ENCODE data around the gene MCUB. TPM values are rescaled to one million over a fixed set of nuclear protein-coding genes. Genes with fewer than 3 reads are reported as not detected.
"Not testable (repeated sequence)": the region's sequence is repeated elsewhere in the genome, so short reads cannot be mapped to it uniquely, and the experiment has no call there.

MCUB gene
- total RNA-seq, 1 donor from 2014 or later = 5.7 TPM

DNA sequence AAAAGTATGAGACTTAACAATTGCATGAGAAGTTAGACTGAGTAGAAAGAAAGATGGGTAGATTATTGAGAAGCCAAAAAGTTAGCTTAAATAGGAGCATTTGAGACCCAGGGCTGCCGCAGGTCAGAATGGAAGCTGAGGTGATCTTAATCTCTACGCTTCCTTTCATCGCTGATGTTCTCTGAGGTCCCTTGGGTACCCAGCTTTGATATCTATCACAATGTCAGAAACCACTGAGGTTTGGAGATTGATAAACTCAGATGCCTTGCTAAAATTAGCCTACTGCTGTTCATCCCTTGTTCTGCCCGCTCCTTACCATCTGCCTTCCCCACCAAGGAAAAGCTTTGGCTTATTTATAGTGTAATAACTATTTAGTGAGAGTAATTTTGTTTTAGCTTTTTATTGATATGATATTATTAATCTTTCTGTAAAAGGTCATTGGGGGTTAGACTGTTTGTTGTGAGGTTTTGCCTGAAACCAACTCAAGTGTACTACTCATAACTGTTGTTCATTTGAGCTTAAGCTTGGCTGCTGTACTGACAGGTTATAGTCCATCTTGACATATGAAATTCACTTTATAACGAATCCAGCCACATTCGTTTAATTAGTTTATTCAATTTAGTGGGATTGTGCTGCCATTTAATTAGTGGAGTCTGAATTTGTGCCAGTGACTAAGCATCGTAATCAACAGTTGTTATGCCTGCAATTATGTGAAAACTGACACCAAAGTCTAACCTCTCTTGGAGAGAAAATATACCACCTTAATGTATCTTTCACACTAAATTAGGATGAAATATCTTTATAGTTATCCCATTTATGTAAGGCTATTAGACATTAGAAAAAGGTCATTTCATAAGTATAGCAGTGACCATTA is 15.1 kb downstream of the MCUB start:
- no peaks in the 10 kb centered on the region for H3K36me3 ChIP-seq (ENCODE audit: control insufficient read depth in 3 of 3, insufficient read depth in 3 of 3, low read length in 3 of 3)
- no peaks in the 10 kb centered on the region for H3K4me1 ChIP-seq (ENCODE audit: control insufficient read depth in 3 of 3, insufficient read depth in 3 of 3, low read length in 3 of 3)
- H3K27me3 ChIP-seq (ENCODE audit: control insufficient read depth in 3 of 3, insufficient read depth in 3 of 3, low read length in 3 of 3) = no peaks in the 10 kb centered on the region
- H3K9ac ChIP-seq (ENCODE audit: low read depth in 1 of 3, low read length in 3 of 3) = no peak overlapping the region
- no peak overlapping the region for H3K27ac ChIP-seq (ENCODE audit: low read depth, low read length)
- no peak overlapping the region for H3K4me3 ChIP-seq (ENCODE audit: low read length in 3 of 3)
- H3K9me3 ChIP-seq (ENCODE audit: control insufficient read depth in 3 of 3, low read length in 3 of 3) = no peaks in the 10 kb centered on the region

DNA sequence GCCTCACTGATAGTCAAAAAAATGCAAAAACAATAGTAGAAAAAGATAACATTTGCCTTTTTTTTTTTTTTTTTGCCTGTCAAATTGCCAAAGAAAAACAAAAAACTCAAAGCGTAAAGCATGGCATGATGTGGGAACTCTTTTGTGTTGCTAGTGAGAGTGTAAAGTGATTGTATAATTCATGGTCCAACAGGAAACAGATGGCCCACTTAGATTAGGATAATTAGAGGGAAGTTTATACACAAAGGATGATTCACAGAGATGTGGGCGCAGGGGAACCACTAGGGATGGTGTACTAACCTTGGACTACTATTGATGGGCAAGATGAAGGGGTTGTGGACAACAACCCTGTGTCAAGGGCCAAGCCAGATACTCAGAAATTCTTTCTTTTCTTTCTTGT is 16.4 kb downstream of the MCUB start:
- Histone ChIP-seq H3K4me3 (ENCODE audit: low read length in 3 of 3) (no peak overlapping the region), H3K9ac (ENCODE audit: low read depth in 1 of 3, low read length in 3 of 3) (no peak overlapping the region), H3K27me3 (ENCODE audit: control insufficient read depth in 3 of 3, insufficient read depth in 3 of 3, low read length in 3 of 3) (no peaks in the 10 kb centered on the region), H3K4me1 (ENCODE audit: control insufficient read depth in 3 of 3, insufficient read depth in 3 of 3, low read length in 3 of 3) (no peaks in the 10 kb centered on the region), H3K27ac (ENCODE audit: low read depth, low read length) (no peak overlapping the region), H3K36me3 (ENCODE audit: control insufficient read depth in 3 of 3, insufficient read depth in 3 of 3, low read length in 3 of 3) (no peaks in the 10 kb centered on the region), H3K9me3 (ENCODE audit: control insufficient read depth in 3 of 3, low read length in 3 of 3) (no peaks in the 10 kb centered on the region)

DNA sequence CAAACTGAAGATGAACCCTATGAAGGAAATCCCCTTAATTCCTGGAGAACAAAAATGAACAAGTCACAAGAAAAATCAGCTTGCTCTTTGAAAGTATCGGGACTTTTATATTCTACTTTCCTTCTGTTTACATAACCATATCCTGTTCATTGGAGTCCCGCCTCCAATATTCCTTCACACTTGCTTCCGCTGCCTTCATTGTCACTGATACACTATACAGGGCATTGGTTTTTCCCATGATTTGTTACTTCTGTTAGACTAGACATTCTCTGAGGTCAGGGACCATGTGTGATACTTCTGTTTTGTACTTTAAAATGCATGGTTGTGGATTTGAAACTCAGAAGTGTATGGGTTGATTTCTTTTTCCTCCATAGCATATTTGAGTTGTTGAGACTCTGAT is 18.8 kb downstream of the MCUB start:
- Histone ChIP-seq H3K27me3 (ENCODE audit: control insufficient read depth in 3 of 3, insufficient read depth in 3 of 3, low read length in 3 of 3) (no peaks in the 10 kb centered on the region), H3K9me3 (ENCODE audit: control insufficient read depth in 3 of 3, low read length in 3 of 3) (no peaks in the 10 kb centered on the region), H3K4me1 (ENCODE audit: control insufficient read depth in 3 of 3, insufficient read depth in 3 of 3, low read length in 3 of 3) (no peaks in the 10 kb centered on the region), H3K36me3 (ENCODE audit: control insufficient read depth in 3 of 3, insufficient read depth in 3 of 3, low read length in 3 of 3) (no peaks in the 10 kb centered on the region), H3K9ac (ENCODE audit: low read depth in 1 of 3, low read length in 3 of 3) (no peak overlapping the region), H3K4me3 (ENCODE audit: low read length in 3 of 3) (no peak overlapping the region), H3K27ac (ENCODE audit: low read depth, low read length) (no peak overlapping the region)

DNA sequence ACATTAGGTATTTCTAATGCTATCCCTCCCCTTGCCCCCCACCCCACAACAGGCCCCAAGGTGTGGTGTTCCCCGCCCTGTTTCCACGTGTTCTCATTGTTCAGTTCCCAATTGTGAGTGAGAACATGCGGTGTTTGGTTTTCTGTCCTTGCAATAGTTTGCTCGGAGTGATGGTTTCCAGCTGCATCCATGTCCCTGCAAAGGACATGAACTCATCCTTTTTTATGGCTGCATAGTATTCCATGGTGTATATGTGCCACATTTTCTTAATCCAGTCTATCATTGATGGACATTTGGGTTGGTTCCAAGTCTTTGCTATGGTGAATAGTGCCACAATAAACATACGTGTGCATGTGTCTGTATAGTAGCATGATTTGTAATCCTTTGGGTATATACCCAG is 20.0 kb downstream of the MCUB start:
- H3K9me3 ChIP-seq (ENCODE audit: control insufficient read depth in 3 of 3, low read length in 3 of 3); H3K4me1 ChIP-seq (ENCODE audit: control insufficient read depth in 3 of 3, insufficient read depth in 3 of 3, low read length in 3 of 3); H3K36me3 ChIP-seq (ENCODE audit: control insufficient read depth in 3 of 3, insufficient read depth in 3 of 3, low read length in 3 of 3); H3K27ac ChIP-seq (ENCODE audit: low read depth, low read length); H3K9ac ChIP-seq (ENCODE audit: low read depth in 1 of 3, low read length in 3 of 3); H3K4me3 ChIP-seq (ENCODE audit: low read length in 3 of 3); H3K27me3 ChIP-seq (ENCODE audit: control insufficient read depth in 3 of 3, insufficient read depth in 3 of 3, low read length in 3 of 3): not testable (repeated sequence)

DNA sequence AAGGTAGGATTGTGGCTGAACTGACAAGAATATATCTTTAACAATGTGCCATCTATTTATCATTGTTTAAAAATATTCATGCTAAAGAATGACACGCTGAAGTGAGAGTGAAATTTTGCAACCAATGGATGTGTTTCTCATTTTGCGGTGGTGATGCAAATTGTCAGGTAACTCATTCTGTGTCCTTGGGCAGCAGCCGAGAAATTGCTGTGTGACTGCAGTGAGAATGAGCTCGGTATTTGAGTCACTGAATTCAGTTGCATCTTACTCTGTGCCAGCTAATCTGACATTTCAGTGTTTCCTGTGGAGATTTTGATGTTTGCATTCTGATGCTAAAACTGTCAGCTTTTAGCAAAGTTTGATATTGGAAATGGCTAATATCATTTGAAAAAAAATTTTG is 28.1 kb downstream of the MCUB start:
- Histone ChIP-seq H3K4me1 (ENCODE audit: control insufficient read depth in 3 of 3, insufficient read depth in 3 of 3, low read length in 3 of 3) (no peaks in the 10 kb centered on the region), H3K36me3 (ENCODE audit: control insufficient read depth in 3 of 3, insufficient read depth in 3 of 3, low read length in 3 of 3) (no peaks in the 10 kb centered on the region), H3K9ac (ENCODE audit: low read depth in 1 of 3, low read length in 3 of 3) (no peak overlapping the region), H3K4me3 (ENCODE audit: low read length in 3 of 3) (no peak overlapping the region), H3K27me3 (ENCODE audit: control insufficient read depth in 3 of 3, insufficient read depth in 3 of 3, low read length in 3 of 3) (no peaks in the 10 kb centered on the region), H3K9me3 (ENCODE audit: control insufficient read depth in 3 of 3, low read length in 3 of 3) (no peaks in the 10 kb centered on the region), H3K27ac (ENCODE audit: low read depth, low read length) (no peak overlapping the region)

GRCh38 chr4:109589119-109589518 is 29.1 kb downstream of the MCUB start:
- Histone ChIP-seq H3K4me1 (ENCODE audit: control insufficient read depth in 3 of 3, insufficient read depth in 3 of 3, low read length in 3 of 3) (no peaks in the 10 kb centered on the region), H3K27ac (ENCODE audit: low read depth, low read length) (no peak overlapping the region)

GRCh38 chr4:109589605-109590004 is 29.6 kb downstream of the MCUB start:
- Histone ChIP-seq H3K27me3 (ENCODE audit: control insufficient read depth in 3 of 3, insufficient read depth in 3 of 3, low read length in 3 of 3) (no peaks in the 10 kb centered on the region), H3K4me3 (ENCODE audit: low read length in 3 of 3) (no peak overlapping the region), H3K36me3 (ENCODE audit: control insufficient read depth in 3 of 3, insufficient read depth in 3 of 3, low read length in 3 of 3) (no peaks in the 10 kb centered on the region), H3K27ac (ENCODE audit: low read depth, low read length) (no peak overlapping the region), H3K9ac (ENCODE audit: low read depth in 1 of 3, low read length in 3 of 3) (no peak overlapping the region), H3K9me3 (ENCODE audit: control insufficient read depth in 3 of 3, low read length in 3 of 3) (no peaks in the 10 kb centered on the region), H3K4me1 (ENCODE audit: control insufficient read depth in 3 of 3, insufficient read depth in 3 of 3, low read length in 3 of 3) (no peaks in the 10 kb centered on the region)

More at GRCh38 chr4:109589119-109589518, 29.1 kb downstream of the MCUB start:
- Histone ChIP-seq H3K9ac (ENCODE audit: low read depth in 1 of 3, low read length in 3 of 3) (no peak overlapping the region), H3K9me3 (ENCODE audit: control insufficient read depth in 3 of 3, low read length in 3 of 3) (no peaks in the 10 kb centered on the region), H3K4me3 (ENCODE audit: low read length in 3 of 3) (no peak overlapping the region), H3K36me3 (ENCODE audit: control insufficient read depth in 3 of 3, insufficient read depth in 3 of 3, low read length in 3 of 3) (no peaks in the 10 kb centered on the region), H3K27me3 (ENCODE audit: control insufficient read depth in 3 of 3, insufficient read depth in 3 of 3, low read length in 3 of 3) (no peaks in the 10 kb centered on the region)

DNA sequence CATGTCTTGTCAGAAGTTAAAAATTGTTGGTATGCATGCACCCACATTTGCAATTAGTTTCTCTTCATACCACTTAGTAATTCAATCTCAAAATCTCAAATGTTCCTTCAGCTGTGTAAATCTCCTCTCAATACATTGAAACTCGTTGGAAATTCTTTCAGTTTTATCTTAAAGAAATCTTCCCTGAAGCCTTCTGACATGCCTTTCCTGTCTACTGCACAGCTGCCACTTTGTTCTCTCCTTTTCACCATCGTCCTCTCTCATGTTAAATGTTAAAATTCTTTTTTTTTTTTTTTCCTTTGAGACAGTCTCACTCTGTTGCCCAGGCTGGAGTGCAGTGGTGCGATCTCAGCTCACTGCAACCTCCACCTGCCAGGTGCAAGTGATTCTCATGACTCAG is 30.9 kb downstream of the MCUB start:
- no peaks in the 10 kb centered on the region for H3K36me3 ChIP-seq (ENCODE audit: control insufficient read depth in 3 of 3, insufficient read depth in 3 of 3, low read length in 3 of 3)
- no peak overlapping the region for H3K9ac ChIP-seq (ENCODE audit: low read depth in 1 of 3, low read length in 3 of 3)
- no peaks in the 10 kb centered on the region for H3K27me3 ChIP-seq (ENCODE audit: control insufficient read depth in 3 of 3, insufficient read depth in 3 of 3, low read length in 3 of 3)
- H3K4me1 ChIP-seq (ENCODE audit: control insufficient read depth in 3 of 3, insufficient read depth in 3 of 3, low read length in 3 of 3) = no peaks in the 10 kb centered on the region
- no peaks in the 10 kb centered on the region for H3K9me3 ChIP-seq (ENCODE audit: control insufficient read depth in 3 of 3, low read length in 3 of 3)
- H3K27ac ChIP-seq (ENCODE audit: low read depth, low read length) = no peak overlapping the region
- H3K4me3 ChIP-seq (ENCODE audit: low read length in 3 of 3) = no peak overlapping the region

DNA sequence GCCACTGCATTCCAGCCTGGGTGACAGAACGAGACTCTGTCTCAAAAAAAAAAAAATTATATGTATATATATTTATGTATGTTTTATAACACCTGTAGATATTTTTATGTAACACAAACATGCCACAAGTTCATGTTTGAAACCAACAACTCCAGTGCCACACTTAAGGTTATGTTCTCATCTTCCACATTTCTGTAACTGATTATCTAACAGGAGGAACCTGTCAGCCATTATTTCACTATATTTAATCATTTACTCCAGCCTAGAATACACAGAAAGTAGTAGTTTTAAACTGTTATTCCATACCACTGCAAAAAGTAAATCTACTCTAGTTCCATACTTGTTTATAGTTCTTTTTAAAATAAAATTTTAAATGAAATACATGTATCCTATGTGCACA is 32.3 kb downstream of the MCUB start:
- H3K4me1 ChIP-seq (ENCODE audit: control insufficient read depth in 3 of 3, insufficient read depth in 3 of 3, low read length in 3 of 3) = no peaks in the 10 kb centered on the region
- H3K9ac ChIP-seq (ENCODE audit: low read depth in 1 of 3, low read length in 3 of 3) = no peak overlapping the region
- no peaks in the 10 kb centered on the region for H3K27me3 ChIP-seq (ENCODE audit: control insufficient read depth in 3 of 3, insufficient read depth in 3 of 3, low read length in 3 of 3)
- H3K36me3 ChIP-seq (ENCODE audit: control insufficient read depth in 3 of 3, insufficient read depth in 3 of 3, low read length in 3 of 3) = no peaks in the 10 kb centered on the region
- H3K27ac ChIP-seq (ENCODE audit: low read depth, low read length) = no peak overlapping the region
- H3K4me3 ChIP-seq (ENCODE audit: low read length in 3 of 3) = no peak overlapping the region
- no peaks in the 10 kb centered on the region for H3K9me3 ChIP-seq (ENCODE audit: control insufficient read depth in 3 of 3, low read length in 3 of 3)

GRCh38 chr4:109595123-109595522 is 35.1 kb downstream of the MCUB start:
- H3K4me3 ChIP-seq (ENCODE audit: low read length in 3 of 3); H3K27ac ChIP-seq (ENCODE audit: low read depth, low read length); H3K9me3 ChIP-seq (ENCODE audit: control insufficient read depth in 3 of 3, low read length in 3 of 3); H3K4me1 ChIP-seq (ENCODE audit: control insufficient read depth in 3 of 3, insufficient read depth in 3 of 3, low read length in 3 of 3); H3K9ac ChIP-seq (ENCODE audit: low read depth in 1 of 3, low read length in 3 of 3); H3K36me3 ChIP-seq (ENCODE audit: control insufficient read depth in 3 of 3, insufficient read depth in 3 of 3, low read length in 3 of 3); H3K27me3 ChIP-seq (ENCODE audit: control insufficient read depth in 3 of 3, insufficient read depth in 3 of 3, low read length in 3 of 3): not testable (repeated sequence)
